Stimulated activated CD8-positive, alpha-beta memory T cell treated with anti-CD3 and anti-CD28 coated beads, Interleukin-15, amount 100 ng/mL, for 1 hour (primary cell): Measurements from ENCODE around the gene SMOC2.
"Not testable (repeated sequence)": the region's sequence is repeated elsewhere in the genome, so short reads cannot be mapped to it uniquely, and the experiment has no call there.

Experiments used
- DNase-seq: peaks from one replicate; pipeline ENCODE4 v3.0.0-alpha.2; 2020; ENCODE audit warnings: low read depth

Gene SMOC2

GRCh38 chr6:168541307-168541706 lies 100.3 kb downstream of the SMOC2 start:
- no peak for DNase-seq

- DNase-seq, result no peak
Measured at GRCh38 chr6:168542301-168542700, 101.3 kb downstream of the SMOC2 start.

- no peak for DNase-seq
Measured at GRCh38 chr6:168545428-168545827, 104.4 kb downstream of the SMOC2 start.

GRCh38 chr6:168546151-168546550 lies 105.2 kb downstream of the SMOC2 start:
- DNase-seq, result no peak

- no peak for DNase-seq
Measured at GRCh38 chr6:168546730-168547129, 105.7 kb downstream of the SMOC2 start.

- no peak for DNase-seq
Measured at GRCh38 chr6:168550326-168550725, 109.3 kb downstream of the SMOC2 start.

GRCh38 chr6:168554472-168554871 lies 113.5 kb downstream of the SMOC2 start:
- no peak for DNase-seq

GRCh38 chr6:168554898-168555617 lies 114.1 kb downstream of the SMOC2 start:
- DNase-seq, result no peak

GRCh38 chr6:168555618-168556273 lies 114.8 kb downstream of the SMOC2 start:
- DNase-seq, result no peak

- DNase-seq, result no peak
Measured at GRCh38 chr6:168557512-168557911, 116.5 kb downstream of the SMOC2 start.

- no peak for DNase-seq
Measured at GRCh38 chr6:168558686-168559085, 117.7 kb downstream of the SMOC2 start.

- DNase-seq, result no peak
Measured at GRCh38 chr6:168559574-168560098, 118.7 kb downstream of the SMOC2 start.

- no peak for DNase-seq
Measured at GRCh38 chr6:168560126-168560525, 119.1 kb downstream of the SMOC2 start.

- no peak for DNase-seq
Measured at GRCh38 chr6:168562576-168563151, 121.7 kb downstream of the SMOC2 start.

- no peak for DNase-seq
Measured at GRCh38 chr6:168563656-168564055, 122.7 kb downstream of the SMOC2 start.

GRCh38 chr6:168565112-168565511 lies 124.1 kb downstream of the SMOC2 start:
- DNase-seq, result no peak

GRCh38 chr6:168570211-168570610 lies 129.2 kb downstream of the SMOC2 start:
- DNase-seq, result no peak

- no peak for DNase-seq
Measured at GRCh38 chr6:168571268-168571667, 130.3 kb downstream of the SMOC2 start.

GRCh38 chr6:168573276-168573835 lies 132.4 kb downstream of the SMOC2 start:
- not testable (repeated sequence) for DNase-seq

- DNase-seq, result no peak
Measured at GRCh38 chr6:168574075-168574698, 133.2 kb downstream of the SMOC2 start.

- DNase-seq, result no peak
Measured at GRCh38 chr6:168574699-168575195, 133.8 kb downstream of the SMOC2 start.
